Progenitor cell of endocrine pancreas (in vitro differentiated cells): Measurements from ENCODE around the gene SLC8A2. TPM values are rescaled to one million over a fixed set of nuclear protein-coding genes. Genes with fewer than 3 reads are reported as not detected.
A peak's percentile ranks its signal among the peaks of the same experiment; 100 is the strongest.

Experiments
- DNase-seq: peaks from one replicate; pipeline ENCODE4 v3.0.0; 2021; ENCODE audit warnings: low spot score; ENCODE audit not compliant: unreplicated experiment
- H3K27ac Mint-ChIP-seq: 2 replicates; pipeline ENCODE4 v1.8.0; 2021; ENCODE audit warnings: mild to moderate bottlenecking, moderate library complexity, mixed read lengths
- H3K27me3 Mint-ChIP-seq: 2 replicates; pipeline ENCODE4 v1.8.0; 2021; ENCODE audit warnings: mixed read lengths
- H3K36me3 Mint-ChIP-seq: 2 replicates; pipeline ENCODE4 v1.8.0; 2022; ENCODE audit warnings: mixed read lengths; ENCODE audit not compliant: insufficient read depth
- H3K4me1 Mint-ChIP-seq: 2 replicates; pipeline ENCODE4 v1.8.0; 2021; ENCODE audit warnings: low read depth, mixed read lengths
- H3K4me3 Mint-ChIP-seq: 2 replicates; pipeline ENCODE4 v1.8.0; 2021; ENCODE audit warnings: low read depth, mild to moderate bottlenecking, moderate library complexity, mixed read lengths
- H3K9me3 Mint-ChIP-seq: 2 replicates; pipeline ENCODE4 v1.8.0; 2021; ENCODE audit warnings: low read depth, mixed read lengths
- CTCF ChIP-seq: fragments of 200-600 bp; sonication (generic); IDR thresholded peaks from one replicate; pipeline ENCODE4 v1.5.0; 2021; ENCODE audit warnings: antibody characterized with exemption, mild to moderate bottlenecking; ENCODE audit not compliant: unreplicated experiment
- total RNA-seq: library from RNA; stranded (reverse); gene quantifications from 2 replicates; pipeline ENCODE4 v1.2.1, GENCODE V29; 2021

Gene SLC8A2
- total RNA-seq, 1 donor from 2014 or later: 1.2 TPM

GRCh38 chr19:47381653-47382279 is 89.9 kb downstream of the SLC8A2 start:
- Mint-ChIP-seq H3K4me1 (no peaks in the 10 kb centered on the region), H3K36me3 (peaks cover 15% of the 10 kb centered on the region), H3K9me3 (no peaks in the 10 kb centered on the region), H3K27me3 (no peaks in the 10 kb centered on the region), H3K4me3 (no peak overlapping the region), H3K27ac (peak overlapping the region; percentile 3)
- TF ChIP-seq CTCF: no peak
- no peak for DNase-seq

DNA sequence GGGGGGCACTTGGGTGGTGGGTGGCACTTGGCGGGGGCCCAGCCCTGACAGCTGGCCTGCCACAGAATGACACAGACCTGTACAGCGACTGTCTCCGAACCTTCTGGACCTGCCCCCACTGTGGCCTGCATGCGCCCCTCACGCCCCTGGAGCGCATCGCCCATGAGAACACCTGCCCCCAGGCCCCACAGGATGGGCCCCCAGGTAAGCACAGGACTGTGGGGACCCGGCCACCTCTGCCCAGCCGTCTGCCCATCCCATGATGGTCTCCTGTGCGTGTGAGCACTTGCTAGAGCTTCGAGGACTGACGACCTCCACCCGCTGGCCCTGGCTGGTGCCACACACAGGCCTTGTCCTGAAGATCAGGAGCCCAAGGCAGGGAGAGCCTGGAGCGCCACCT is 90.6 kb downstream of the SLC8A2 start:
- H3K4me1 Mint-ChIP-seq: no peaks in the 10 kb centered on the region
- no peaks in the 10 kb centered on the region for H3K9me3 Mint-ChIP-seq
- peak overlapping the region; percentile 3 for H3K27ac Mint-ChIP-seq
- H3K27me3 Mint-ChIP-seq: no peaks in the 10 kb centered on the region
- peaks cover 16% of the 10 kb centered on the region for H3K36me3 Mint-ChIP-seq
- no peak for TF ChIP-seq CTCF
- DNase-seq: no peak
- H3K4me3 Mint-ChIP-seq: no peak overlapping the region

- peaks cover 17% of the 10 kb centered on the region for H3K36me3 Mint-ChIP-seq
- H3K27ac Mint-ChIP-seq: no peak overlapping the region
- no peak for DNase-seq
These were observed 91.1 kb downstream of the SLC8A2 start for GRCh38 chr19:47380559-47380958.

GRCh38 chr19:47379381-47379938 is 92.2 kb downstream of the SLC8A2 start:
- Mint-ChIP-seq H3K9me3 (no peaks in the 10 kb centered on the region), H3K36me3 (peaks cover 19% of the 10 kb centered on the region)

More at GRCh38 chr19:47380559-47380958, 91.1 kb downstream of the SLC8A2 start:
- no peak for TF ChIP-seq CTCF
- Mint-ChIP-seq H3K27me3 (no peaks in the 10 kb centered on the region), H3K9me3 (no peaks in the 10 kb centered on the region), H3K4me1 (no peaks in the 10 kb centered on the region), H3K4me3 (no peak overlapping the region)

GRCh38 chr19:47378246-47378645 is 93.4 kb downstream of the SLC8A2 start:
- Mint-ChIP-seq H3K4me1 (no peaks in the 10 kb centered on the region), H3K27ac (no peak overlapping the region), H3K27me3 (no peaks in the 10 kb centered on the region), H3K36me3 (peaks cover 21% of the 10 kb centered on the region), H3K4me3 (no peak overlapping the region), H3K9me3 (no peaks in the 10 kb centered on the region)
- no peak for DNase-seq
- no peak for TF ChIP-seq CTCF

More at GRCh38 chr19:47379381-47379938, 92.2 kb downstream of the SLC8A2 start:
- H3K4me1 Mint-ChIP-seq: no peaks in the 10 kb centered on the region
- H3K27ac Mint-ChIP-seq: no peak overlapping the region
- no peak for TF ChIP-seq CTCF
- no peaks in the 10 kb centered on the region for H3K27me3 Mint-ChIP-seq
- no peak for DNase-seq
- no peak overlapping the region for H3K4me3 Mint-ChIP-seq

Other genes starting within 250 kb of the SLC8A2 start
- 18.3 and 23.5 TPM in 2 replicates for gene BBC3, start 240.7 kb downstream of the SLC8A2 start, total RNA-seq
- 34.4 and 36.1 TPM in 2 replicates for gene CCDC9, start 215.4 kb downstream of the SLC8A2 start, total RNA-seq
- 9.1 and 11.8 TPM in 2 replicates for gene INAFM1, start 197.0 kb downstream of the SLC8A2 start, total RNA-seq
- gene C5AR1, start 162.0 kb downstream of the SLC8A2 start, total RNA-seq: 2.4 and 2.9 TPM in 2 replicates
- not detected in 2 replicates for gene C5AR2, start 139.7 kb downstream of the SLC8A2 start, total RNA-seq
- gene DHX34, start 122.6 kb downstream of the SLC8A2 start, total RNA-seq: 37.7 and 42.1 TPM in 2 replicates
- 25.5 and 30.8 TPM in 2 replicates for gene MEIS3, start 52.4 kb downstream of the SLC8A2 start, total RNA-seq
- 29.9 and 30.5 TPM in 2 replicates for gene KPTN, start 12.3 kb upstream of the SLC8A2 start, total RNA-seq
- gene NAPA, start 43.2 kb upstream of the SLC8A2 start, total RNA-seq: 77.8 and 80.0 TPM in 2 replicates
- gene ZNF541, start 101.3 kb upstream of the SLC8A2 start, total RNA-seq: not detected in 2 replicates
- gene BICRA, start 137.2 kb upstream of the SLC8A2 start, total RNA-seq: 31.9 and 37.4 TPM in 2 replicates
- 0.41 and 0.64 TPM in 2 replicates for gene EHD2, start 241.5 kb upstream of the SLC8A2 start, total RNA-seq